SH-SY5Y (cell line): ENCODE results near the gene SLC7A4.

Experiments used
- GATA2 ChIP-seq: IDR thresholded peaks from 2 replicates; pipeline ENCODE4 v1.6.1; 2011; ENCODE audit warnings: mild to moderate bottlenecking, low read depth, low read length
- GATA3 ChIP-seq: IDR thresholded peaks from 2 replicates; pipeline ENCODE4 v1.6.1; 2011; ENCODE audit warnings: low read depth, mild to moderate bottlenecking, low read length, moderate library complexity

The SLC7A4 gene

DNA sequence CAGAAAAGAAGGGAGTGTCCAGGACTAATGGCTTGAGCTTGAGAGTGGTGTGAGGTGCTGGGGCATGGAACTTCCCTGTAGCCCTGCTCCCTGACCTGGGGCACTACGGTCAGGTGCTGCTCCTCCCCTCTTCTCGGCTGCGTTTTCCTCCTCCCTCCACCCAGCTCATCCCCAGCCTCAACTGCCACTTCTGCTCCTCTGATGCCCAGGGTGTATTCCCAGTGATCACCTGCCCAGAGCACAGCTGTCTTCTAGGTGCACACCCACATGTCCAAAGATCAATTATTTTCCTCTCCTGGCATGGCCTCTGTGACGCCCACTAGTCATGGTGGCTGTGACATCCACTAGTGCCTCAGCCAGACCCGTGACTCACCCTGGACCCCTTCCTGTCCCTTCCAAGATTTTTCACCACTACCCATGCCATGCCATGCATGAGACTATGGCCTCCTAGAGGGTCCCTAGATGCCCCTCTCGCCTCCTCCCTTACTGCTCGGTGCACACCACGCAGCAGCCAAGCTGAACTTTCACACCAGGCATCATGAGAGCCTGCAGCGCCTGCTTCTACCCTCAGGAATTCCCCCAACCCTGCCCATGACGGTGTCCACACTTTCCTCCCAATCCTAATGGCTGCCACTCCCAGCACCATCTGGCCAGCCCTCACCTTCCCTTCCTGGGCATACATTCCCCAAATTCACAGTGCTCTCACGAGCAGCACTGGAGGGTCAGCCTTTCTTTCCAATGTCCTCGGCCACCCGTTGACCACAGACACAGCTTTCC, 15.5 kb downstream of the SLC7A4 start:
- TF ChIP-seq GATA2 = no peak
- no peak for TF ChIP-seq GATA3

GRCh38 chr22:21015466-21016006, 16.8 kb downstream of the SLC7A4 start:
- TF ChIP-seq GATA2 (no peak), GATA3 (no peak)

DNA sequence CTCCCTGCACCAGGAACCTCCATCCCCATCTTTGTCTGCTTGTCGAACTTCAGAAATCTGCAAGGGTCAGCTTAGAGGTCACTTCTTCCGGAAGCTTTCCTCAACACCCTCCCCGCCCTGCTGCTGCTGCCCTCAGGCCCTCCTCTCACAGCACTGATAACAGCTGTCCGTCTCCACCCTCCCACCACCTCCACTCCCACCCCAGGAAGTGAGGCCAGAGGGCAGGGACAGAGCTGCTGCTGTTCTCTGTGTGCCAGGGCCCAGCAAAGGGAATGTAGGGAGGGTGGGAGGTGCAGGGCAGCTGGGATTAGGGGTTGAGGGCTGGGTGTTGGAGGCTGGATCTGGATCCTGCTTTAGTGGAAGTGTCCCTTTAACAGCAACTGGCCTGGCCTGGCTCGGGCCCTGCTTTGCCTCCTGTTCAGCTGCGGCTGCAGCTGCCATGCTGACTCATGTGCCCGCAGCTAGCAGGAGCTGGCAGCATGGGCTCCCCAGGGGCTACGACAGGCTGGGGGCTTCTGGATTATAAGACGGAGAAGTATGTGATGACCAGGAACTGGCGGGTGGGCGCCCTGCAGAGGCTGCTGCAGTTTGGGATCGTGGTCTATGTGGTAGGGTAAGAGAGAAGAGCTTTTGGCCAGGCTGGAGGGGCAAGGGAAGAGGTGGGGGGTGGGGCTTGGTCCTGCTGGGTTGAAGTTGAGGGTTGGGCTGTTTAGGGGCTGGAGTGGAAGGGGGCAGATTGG, 17.5 kb downstream of the SLC7A4 start, which contains the start of gene P2RX6:
Gene P2RX6 (plus strand): TSS at position 440 of the 740 bp plus-strand sequence. CDS start 10 bp downstream, at position 450.
- no peak for TF ChIP-seq GATA3
- peak; percentile 83 for TF ChIP-seq GATA2

DNA sequence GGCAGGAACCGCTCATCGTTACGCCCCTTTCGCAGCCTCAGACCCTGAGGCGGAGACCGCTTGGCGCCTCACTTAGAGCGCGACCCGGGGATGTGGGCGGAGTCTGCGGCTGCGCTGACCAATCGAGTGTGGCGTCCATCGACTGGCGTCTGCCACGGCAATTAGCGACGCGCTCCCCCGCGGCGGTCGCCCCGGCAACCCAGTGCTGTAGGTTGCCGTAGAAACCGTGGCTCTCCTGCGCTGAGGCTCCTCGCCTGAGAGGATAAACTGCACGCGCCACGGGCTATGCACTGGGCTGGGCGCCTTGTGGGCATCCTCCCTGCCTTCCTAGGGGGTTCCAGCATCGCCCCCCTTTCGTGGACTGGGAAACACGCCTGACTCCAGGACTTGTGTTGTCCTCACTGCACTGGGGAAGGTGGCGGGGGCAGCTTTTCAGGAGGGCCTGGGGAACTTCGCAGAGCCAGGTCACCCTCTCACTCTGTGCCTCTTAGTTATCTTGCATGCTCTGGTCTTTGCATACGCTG, 18.1 kb downstream of the SLC7A4 start:
- TF ChIP-seq GATA3 (no peak), GATA2 (no peak)

DNA sequence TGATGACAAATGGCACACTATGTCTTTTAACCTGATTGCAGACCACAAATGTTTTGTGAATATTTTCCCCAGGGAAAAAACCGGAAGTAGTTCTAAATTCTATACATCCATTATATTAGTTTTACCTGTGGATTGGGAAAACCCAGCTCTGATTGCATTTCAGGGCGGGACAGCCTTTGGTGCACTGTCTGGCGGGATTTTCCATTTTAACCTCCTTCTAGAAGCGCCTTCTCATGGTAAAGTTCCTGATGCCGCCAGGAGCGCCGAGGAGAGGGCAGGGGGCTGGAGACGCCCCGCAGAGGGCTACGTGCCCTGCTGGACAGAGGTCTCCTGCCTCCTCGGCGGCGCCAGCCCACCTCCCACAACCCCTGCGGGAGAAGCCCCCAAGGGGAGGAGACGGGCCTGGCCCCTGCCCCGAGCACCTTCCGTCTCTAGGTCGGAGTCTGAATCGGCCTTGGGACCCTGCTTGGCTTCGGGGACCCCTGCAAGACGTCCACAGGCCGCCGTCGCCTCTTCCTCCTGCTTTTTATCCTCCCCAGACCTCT, 18.6 kb downstream of the SLC7A4 start:
- TF ChIP-seq GATA3 = no peak
- TF ChIP-seq GATA2 = no peak

GRCh38 chr22:21012446-21013407, 19.6 kb downstream of the SLC7A4 start:
- no peak for TF ChIP-seq GATA3
- TF ChIP-seq GATA2 = no peak

GRCh38 chr22:21010426-21011113, 21.8 kb downstream of the SLC7A4 start:
- no peak for TF ChIP-seq GATA3
- no peak for TF ChIP-seq GATA2

DNA sequence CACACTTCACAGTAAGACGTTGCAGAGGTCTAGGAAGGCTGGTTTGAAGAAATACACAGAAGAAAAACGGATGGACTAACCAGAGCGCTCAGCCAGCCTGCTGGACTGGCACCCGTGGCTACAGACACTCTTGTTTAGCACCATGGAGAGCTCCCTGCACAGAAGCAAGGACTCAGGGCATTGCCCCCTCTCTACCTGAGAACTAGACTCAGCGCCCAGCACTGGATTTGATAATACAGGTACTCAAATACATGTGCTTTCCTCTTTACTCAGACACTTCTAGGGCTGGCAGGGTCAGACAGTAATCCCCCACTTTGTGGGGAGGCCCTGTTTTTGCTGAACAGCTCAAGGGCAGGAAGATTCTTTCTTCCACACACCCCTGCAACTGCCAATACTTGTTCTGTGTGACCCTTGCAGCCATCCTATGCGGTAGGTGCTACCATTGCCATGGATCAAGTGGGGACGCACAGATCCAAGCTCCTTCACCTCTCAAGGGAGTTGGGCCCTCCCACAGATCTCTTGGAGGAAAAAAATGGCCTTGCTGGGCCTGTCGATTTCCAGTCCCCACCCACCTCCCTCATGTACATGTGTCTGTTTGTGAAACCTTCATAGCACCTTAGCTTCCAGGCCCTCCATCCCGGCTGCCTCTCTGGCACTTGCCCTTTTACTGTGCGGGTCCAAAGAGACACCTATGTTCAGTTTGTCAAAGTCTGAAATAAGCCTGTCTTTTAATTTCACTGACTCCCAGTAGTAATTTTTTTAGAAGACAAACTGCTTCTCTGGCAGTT, 22.5 kb downstream of the SLC7A4 start:
- no peak for TF ChIP-seq GATA2
- no peak for TF ChIP-seq GATA3

DNA sequence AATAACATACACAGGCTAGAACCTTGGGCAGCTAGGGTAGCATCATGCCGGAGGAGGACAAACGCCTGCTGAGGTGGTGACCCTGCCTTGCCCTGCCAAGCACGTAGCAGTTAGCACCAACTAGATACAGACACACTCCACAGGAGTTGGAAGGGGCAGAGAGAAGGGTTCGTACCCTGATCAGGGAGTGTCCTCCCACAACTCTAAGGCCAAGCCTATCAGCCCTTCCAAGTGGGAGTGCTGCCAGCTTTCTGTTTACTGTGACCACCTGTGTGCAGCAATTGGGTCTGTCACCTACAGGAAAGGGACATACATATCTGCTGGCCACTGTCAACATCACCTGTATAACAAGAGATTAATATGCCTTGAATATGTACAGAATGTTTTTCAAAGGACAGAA, 28.6 kb downstream of the SLC7A4 start:
- TF ChIP-seq GATA2 (no peak), GATA3 (no peak)

DNA sequence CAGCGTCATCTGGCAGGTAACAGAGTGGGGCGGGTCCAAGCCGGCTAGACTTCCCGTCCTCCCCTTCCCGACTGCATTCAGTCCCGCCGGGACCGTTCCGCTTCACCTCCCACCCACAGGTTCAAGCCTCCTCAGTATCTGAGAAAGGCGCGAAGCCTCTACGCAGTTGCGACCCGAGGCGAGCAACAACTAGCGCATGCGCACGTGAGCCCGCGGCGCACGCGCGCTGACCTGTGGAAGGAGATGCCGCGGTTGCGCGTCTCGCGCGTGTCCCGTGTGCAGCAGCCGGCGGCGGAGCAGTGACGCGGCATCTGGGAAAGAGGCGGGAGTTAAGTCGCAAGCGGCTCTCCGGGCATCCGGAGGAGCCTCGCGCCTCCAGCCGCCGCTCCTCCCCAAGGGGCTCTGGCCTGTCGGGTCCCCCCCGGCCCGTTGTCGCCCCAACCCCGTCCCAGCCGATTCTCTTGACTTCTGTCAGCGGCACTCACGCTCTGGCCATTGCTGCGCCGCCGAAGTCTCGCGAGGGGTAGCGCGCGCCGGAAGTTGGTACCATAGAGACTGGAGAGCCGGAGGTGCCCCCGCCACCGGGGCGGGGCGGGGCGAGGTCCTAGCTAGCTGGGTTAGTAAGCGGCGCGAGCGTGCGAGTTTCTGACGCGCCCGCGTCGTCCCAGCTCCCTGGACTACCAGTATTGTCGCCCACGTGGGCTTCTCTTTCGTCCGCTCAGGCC, 30.6 kb downstream of the SLC7A4 start, which contains the start of gene THAP7:
Gene THAP7 (minus strand): TSS at position 518 of the 725 bp plus-strand sequence. CDS start 207 bp downstream, at position 311.
- no peak for TF ChIP-seq GATA2
- no peak for TF ChIP-seq GATA3

DNA sequence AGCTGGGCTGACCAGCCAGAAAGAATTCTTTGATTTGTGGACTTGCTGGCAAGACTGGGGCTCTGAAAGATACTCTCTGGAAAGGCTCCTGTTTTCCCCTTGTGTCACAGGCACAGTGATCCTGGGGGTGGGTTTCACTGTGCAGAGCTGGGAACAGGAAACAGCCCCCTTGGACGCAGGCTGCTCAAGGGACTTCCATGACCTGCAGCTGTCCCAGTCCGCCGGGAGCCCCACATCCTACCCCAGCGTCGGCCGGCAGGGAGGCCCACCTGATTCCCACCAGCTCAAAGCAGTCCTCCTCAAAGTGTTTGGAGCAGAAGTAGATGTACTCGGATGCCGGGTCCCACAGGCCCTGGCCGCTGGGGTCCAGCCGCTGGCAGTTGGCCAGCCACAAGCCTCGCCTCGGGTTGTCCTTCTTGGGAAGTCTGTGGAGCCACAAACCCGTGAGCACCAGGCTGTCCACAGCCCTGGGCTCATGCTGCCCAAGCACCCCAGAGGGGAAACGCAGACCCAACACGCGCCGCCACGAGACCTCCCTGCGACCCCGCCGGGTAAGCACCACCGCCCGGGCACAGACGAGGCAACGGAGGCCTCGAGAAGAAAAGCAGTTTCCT, 31.3 kb downstream of the SLC7A4 start:
- TF ChIP-seq GATA2 = no peak
- no peak for TF ChIP-seq GATA3
